SU-DHL-6 (cell line): Measurements from ENCODE around the gene SRPRB.
"Not testable (repeated sequence)": the region's sequence is repeated elsewhere in the genome, so short reads cannot be mapped to it uniquely, and the experiment has no call there.

Source experiments
- H2AFZ ChIP-seq: fragments of 200-600 bp; sonication (generic); 2 replicates; pipeline ENCODE4 v1.6.1; 2014; ENCODE audit warnings: low read depth, mild to moderate bottlenecking, moderate library complexity, mixed read lengths, antibody characterized with exemption, low read length; ENCODE audit not compliant: severe bottlenecking
- H3F3A ChIP-seq: fragments of 200-600 bp; shearing (Covaris generic); 2 replicates; pipeline ENCODE4 v1.6.0; 2016; ENCODE audit warnings: antibody characterized with exemption, mild to moderate bottlenecking; ENCODE audit not compliant: insufficient read depth
- H3K27ac ChIP-seq: fragments of 200-600 bp; sonication (generic); 2 replicates; pipeline ENCODE4 v1.5.1; 2016; ENCODE audit warnings: low read depth, mild to moderate bottlenecking, low read length, moderate library complexity, mixed read lengths
- H3K27me3 ChIP-seq: fragments of 200-600 bp; sonication (generic), shearing (Covaris generic); 2 replicates; pipeline ENCODE4 v1.6.0; 2014; ENCODE audit warnings: mild to moderate bottlenecking, low read length
- H3K36me3 ChIP-seq: fragments of 200-600 bp; sonication (generic); 2 replicates; pipeline ENCODE4 v1.6.1; 2014; ENCODE audit warnings: mild to moderate bottlenecking, low read length, mixed read lengths
- H3K4me2 ChIP-seq: fragments of 300-600, 200-600 bp; shearing (Covaris generic), sonication (generic); 2 replicates; pipeline ENCODE4 v1.6.0; 2014; ENCODE audit warnings: low read length, low read depth, mild to moderate bottlenecking; ENCODE audit not compliant: poor library complexity, severe bottlenecking
- H3K4me3 ChIP-seq: fragments of 200-600 bp; sonication (generic); 2 replicates; pipeline ENCODE4 v1.5.1; 2014; ENCODE audit warnings: antibody characterized with exemption, low read length, mild to moderate bottlenecking, mixed read lengths; ENCODE audit not compliant: insufficient read depth, poor library complexity, severe bottlenecking
- H3K79me2 ChIP-seq: fragments of 200-600 bp; sonication (generic); 2 replicates; pipeline ENCODE4 v1.6.1; 2014; ENCODE audit warnings: mild to moderate bottlenecking, low read length, moderate library complexity; ENCODE audit not compliant: insufficient read depth
- H3K9ac ChIP-seq: fragments of 200-600 bp; sonication (generic); 2 replicates; pipeline ENCODE4 v1.7.0; 2014; ENCODE audit warnings: mild to moderate bottlenecking, low read length
- H3K9me2 ChIP-seq: fragments of 200-600 bp; sonication (generic); replicated peaks from 2 replicates; pipeline ENCODE4 v1.6.1; 2014; ENCODE audit warnings: low read length; ENCODE audit not compliant: insufficient read depth
- H3K9me3 ChIP-seq: fragments of 200-600 bp; sonication (generic); 2 replicates; pipeline ENCODE4 v1.6.1; 2014; ENCODE audit warnings: low read length, mixed read lengths; ENCODE audit not compliant: insufficient read depth
- H4K20me1 ChIP-seq: fragments of 200-600 bp; sonication (generic); 2 replicates; pipeline ENCODE4 v1.6.1; 2014; ENCODE audit warnings: low read depth, mild to moderate bottlenecking, antibody characterized with exemption, low read length, moderate library complexity, mixed read lengths
- CTCF ChIP-seq: fragments of 200-600 bp; sonication (generic); IDR thresholded peaks from one replicate; pipeline ENCODE4 v1.5.1; 2017; ENCODE audit warnings: antibody characterized with exemption, mild to moderate bottlenecking, low read length, moderate library complexity; ENCODE audit not compliant: insufficient read depth, poor library complexity, severe bottlenecking
- EZH2phosphoT487 ChIP-seq: fragments of 200-600 bp; sonication (generic), shearing (Covaris generic); conservative IDR thresholded peaks from 2 replicates; pipeline ENCODE4 v1.6.1; 2018; ENCODE audit warnings: mild to moderate bottlenecking, antibody characterized with exemption, low read length, moderate library complexity, mixed read lengths

SRPRB gene

GRCh38 chr3:133779626-133780203, 25.9 kb upstream of the SRPRB start:
- H3K4me3 ChIP-seq: no peak overlapping the region
- H3K27ac ChIP-seq: no peak overlapping the region
- no peak overlapping the region for H2AFZ ChIP-seq
- H3K79me2 ChIP-seq: no peaks in the 10 kb centered on the region
- H3K36me3 ChIP-seq: no peaks in the 10 kb centered on the region
- no peaks in the 10 kb centered on the region for H3K9me3 ChIP-seq
- no peak for TF ChIP-seq EZH2phosphoT487
- no peak for TF ChIP-seq CTCF
- H4K20me1 ChIP-seq: no peaks in the 10 kb centered on the region
- no peak overlapping the region for H3K4me2 ChIP-seq
- no peaks in the 10 kb centered on the region for H3K9me2 ChIP-seq
- H3K9ac ChIP-seq: no peak overlapping the region
- H3K27me3 ChIP-seq: no peaks in the 10 kb centered on the region
- H3F3A ChIP-seq: no peaks in the 10 kb centered on the region

GRCh38 chr3:133780756-133781155, 24.9 kb upstream of the SRPRB start:
- H3K4me3 ChIP-seq, H3K79me2 ChIP-seq, H3F3A ChIP-seq, H4K20me1 ChIP-seq, H3K27ac ChIP-seq, H3K4me2 ChIP-seq, H3K27me3 ChIP-seq, H3K9me2 ChIP-seq, H2AFZ ChIP-seq, H3K9me3 ChIP-seq, H3K36me3 ChIP-seq, H3K9ac ChIP-seq: not testable (repeated sequence)

GRCh38 chr3:133781570-133781969, 24.0 kb upstream of the SRPRB start:
- no peaks in the 10 kb centered on the region for H3K36me3 ChIP-seq

GRCh38 chr3:133782454-133782853, 23.2 kb upstream of the SRPRB start:
- H3K36me3 ChIP-seq: no peaks in the 10 kb centered on the region
- no peaks in the 10 kb centered on the region for H3K27me3 ChIP-seq
- no peak overlapping the region for H2AFZ ChIP-seq
- no peak overlapping the region for H3K4me2 ChIP-seq
- no peaks in the 10 kb centered on the region for H3K9me2 ChIP-seq
- no peak overlapping the region for H3K4me3 ChIP-seq
- H3K79me2 ChIP-seq: no peaks in the 10 kb centered on the region
- TF ChIP-seq CTCF (no peak), EZH2phosphoT487 (no peak)
- no peaks in the 10 kb centered on the region for H3K9me3 ChIP-seq
- H4K20me1 ChIP-seq: no peaks in the 10 kb centered on the region
- no peak overlapping the region for H3K9ac ChIP-seq
- no peak overlapping the region for H3K27ac ChIP-seq
- no peaks in the 10 kb centered on the region for H3F3A ChIP-seq

More at GRCh38 chr3:133781570-133781969, 24.0 kb upstream of the SRPRB start:
- Histone ChIP-seq H3K79me2 (no peaks in the 10 kb centered on the region), H3K4me2 (no peak overlapping the region), H2AFZ (no peak overlapping the region), H3K27me3 (no peaks in the 10 kb centered on the region), H4K20me1 (no peaks in the 10 kb centered on the region), H3K27ac (no peak overlapping the region), H3K9me2 (no peaks in the 10 kb centered on the region), H3K4me3 (no peak overlapping the region), H3K9ac (no peak overlapping the region), H3F3A (no peaks in the 10 kb centered on the region), H3K9me3 (no peaks in the 10 kb centered on the region)
- TF ChIP-seq CTCF (no peak), EZH2phosphoT487 (no peak)
